GM06990 (cell line): ENCODE results near the gene TAF1B.

Source experiments
- DNase-seq: peaks from one replicate; pipeline ENCODE4 v3.0.0-alpha.2; 2011; ENCODE audit not compliant: insufficient read length; ENCODE audit errors: extremely low read depth
- H3K27me3 ChIP-seq: replicated peaks from 2 replicates; pipeline ENCODE4 v1.6.0; 2011; ENCODE audit warnings: low read length; ENCODE audit not compliant: control insufficient read depth, insufficient read depth
- H3K36me3 ChIP-seq: 2 replicates; pipeline ENCODE4 v1.5.1; 2011; ENCODE audit warnings: low read length; ENCODE audit not compliant: control insufficient read depth, insufficient read depth
- H3K4me3 ChIP-seq: replicated peaks from 2 replicates; pipeline ENCODE4 v1.5.1; 2011; ENCODE audit warnings: low read depth, mild to moderate bottlenecking, control low read depth, low read length
- TF ChIP-seq, protein P1 (sequence below): IDR thresholded peaks from 2 replicates; pipeline ENCODE4 v1.5.1; 2011; ENCODE audit warnings: low read length, control low read depth, mild to moderate bottlenecking, inconsistent platforms; ENCODE audit not compliant: insufficient read depth, poor library complexity, severe bottlenecking

TAF1B gene

DNA sequence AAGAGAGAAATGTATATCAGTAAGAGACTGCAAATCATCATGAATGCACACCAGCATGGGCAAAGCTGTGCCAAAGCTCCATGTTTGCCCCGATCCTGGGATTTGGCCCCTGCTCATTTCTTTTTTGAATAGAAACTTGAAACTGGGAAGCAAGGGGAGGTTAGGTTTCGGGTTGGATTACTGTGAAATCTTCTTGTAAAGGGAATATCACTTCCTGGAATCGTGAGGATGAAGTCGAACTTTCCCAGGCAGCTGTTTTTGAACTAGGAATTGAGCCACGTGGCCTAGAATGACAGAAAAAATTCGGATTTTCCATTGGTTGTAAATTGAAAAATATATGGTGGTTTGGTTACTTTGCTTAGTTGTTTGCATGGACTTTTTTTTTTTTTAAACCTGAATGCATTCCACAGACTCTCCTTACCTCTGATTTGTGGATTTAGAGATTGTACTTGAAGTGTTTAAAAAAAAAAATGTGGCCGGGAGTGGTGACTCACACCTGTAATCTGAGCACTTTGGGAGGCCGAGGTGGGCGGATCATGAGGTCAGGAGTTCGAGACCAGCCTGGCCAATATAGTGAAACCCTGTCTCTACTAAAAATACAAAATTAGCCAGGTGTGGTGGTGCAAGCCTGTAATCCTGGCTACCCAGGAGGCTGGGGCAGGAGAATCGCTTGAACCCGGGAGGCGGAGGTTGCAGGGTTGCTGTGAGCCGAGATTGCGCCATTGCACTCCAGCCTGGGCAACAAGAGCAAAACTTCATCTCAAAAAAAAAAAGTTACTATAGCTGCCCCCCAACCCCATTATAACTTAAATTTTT is 140.3 kb downstream of the TAF1B start:
- no peak for DNase-seq
- no peaks in the 10 kb centered on the region for H3K27me3 ChIP-seq
- H3K36me3 ChIP-seq, result no peaks in the 10 kb centered on the region
- TF ChIP-seq, protein P1, sequence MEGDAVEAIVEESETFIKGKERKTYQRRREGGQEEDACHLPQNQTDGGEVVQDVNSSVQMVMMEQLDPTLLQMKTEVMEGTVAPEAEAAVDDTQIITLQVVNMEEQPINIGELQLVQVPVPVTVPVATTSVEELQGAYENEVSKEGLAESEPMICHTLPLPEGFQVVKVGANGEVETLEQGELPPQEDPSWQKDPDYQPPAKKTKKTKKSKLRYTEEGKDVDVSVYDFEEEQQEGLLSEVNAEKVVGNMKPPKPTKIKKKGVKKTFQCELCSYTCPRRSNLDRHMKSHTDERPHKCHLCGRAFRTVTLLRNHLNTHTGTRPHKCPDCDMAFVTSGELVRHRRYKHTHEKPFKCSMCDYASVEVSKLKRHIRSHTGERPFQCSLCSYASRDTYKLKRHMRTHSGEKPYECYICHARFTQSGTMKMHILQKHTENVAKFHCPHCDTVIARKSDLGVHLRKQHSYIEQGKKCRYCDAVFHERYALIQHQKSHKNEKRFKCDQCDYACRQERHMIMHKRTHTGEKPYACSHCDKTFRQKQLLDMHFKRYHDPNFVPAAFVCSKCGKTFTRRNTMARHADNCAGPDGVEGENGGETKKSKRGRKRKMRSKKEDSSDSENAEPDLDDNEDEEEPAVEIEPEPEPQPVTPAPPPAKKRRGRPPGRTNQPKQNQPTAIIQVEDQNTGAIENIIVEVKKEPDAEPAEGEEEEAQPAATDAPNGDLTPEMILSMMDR, result no peak
- H3K4me3 ChIP-seq, result no peak overlapping the region
